ENCODE data around the gene THSD4. TPM values are rescaled to one million over a fixed set of nuclear protein-coding genes. Genes with fewer than 3 reads are reported as not detected.
A peak's percentile ranks its signal among the peaks of the same experiment; 100 is the strongest.

Gene THSD4
- total and polyA plus RNA-seq, 2 donors (not counting 1 experiment from before 2014, with no cell fraction given): 43.1 to 95.5 TPM

GRCh38 chr15:71798641-71799040, 683.4 kb downstream of the THSD4 start:
- Histone ChIP-seq H3K27ac (ENCODE audit: insufficient read depth, low read length) (no peak overlapping the region), H3K9ac (ENCODE audit: insufficient read depth, low read length) (no peak overlapping the region), H3K27me3 (ENCODE audit: control insufficient read depth, insufficient read depth, low read length) (no peaks in the 10 kb centered on the region), H3K4me2 (ENCODE audit: extremely low read depth, insufficient read depth, low read length) (no peak overlapping the region), H3K9me3 (ENCODE audit: control insufficient read depth, insufficient read depth, low read depth, low read length) (no peaks in the 10 kb centered on the region), H3K36me3 (ENCODE audit: control insufficient read depth, insufficient read depth, low read length) (no peaks in the 10 kb centered on the region), H3K79me2 (ENCODE audit: control insufficient read depth, insufficient read depth, low read length) (no peaks in the 10 kb centered on the region), H4K20me1 (ENCODE audit: control insufficient read depth, extremely low read depth, insufficient read depth, low read length) (no peaks in the 10 kb centered on the region), H3K4me1 (ENCODE audit: control insufficient read depth, extremely low read depth, insufficient read depth, low read length) (peaks cover 4% of the 10 kb centered on the region), H3K4me3 (replicated peaks in 1 of 4; ENCODE audit: control extremely low read depth in 1 of 4, insufficient read depth in 1 of 4, low read depth in 3 of 4, low read length in 4 of 4) (no peak overlapping the region), H2AFZ (ENCODE audit: low read length) (no peak overlapping the region)
- no peak for DNase-seq (ENCODE audit: low read depth in 2 of 2)
- TF ChIP-seq CTCF (conservative IDR thresholded peaks at IDR 0.05 in 1 of 2, IDR thresholded peaks at IDR 0.05 in 1 of 2; ENCODE audit: low read depth in 1 of 2, low read length in 2 of 2) (no peak), EZH2 (IDR thresholded peaks at IDR 0.05; ENCODE audit: low read length, missing control alignments) (no peak)

- TF ChIP-seq EZH2 (IDR thresholded peaks at IDR 0.05; ENCODE audit: low read length, missing control alignments) (no peak), CTCF (conservative IDR thresholded peaks at IDR 0.05 in 1 of 2, IDR thresholded peaks at IDR 0.05 in 1 of 2; ENCODE audit: low read depth in 1 of 2, low read length in 2 of 2) (no peak)
Observed at GRCh38 chr15:71800190-71800589, 684.9 kb downstream of the THSD4 start.

GRCh38 chr15:71800835-71801745, 685.8 kb downstream of the THSD4 start:
- no peaks in the 10 kb centered on the region for H3K9me3 ChIP-seq (ENCODE audit: control insufficient read depth, insufficient read depth, low read depth, low read length)
- H3K79me2 ChIP-seq (ENCODE audit: control insufficient read depth, insufficient read depth, low read length): no peaks in the 10 kb centered on the region
- H3K4me2 ChIP-seq (ENCODE audit: extremely low read depth, insufficient read depth, low read length): peak overlapping the region; percentile 20
- H3K9ac ChIP-seq (ENCODE audit: insufficient read depth, low read length): no peak overlapping the region
- no peaks in the 10 kb centered on the region for H4K20me1 ChIP-seq (ENCODE audit: control insufficient read depth, extremely low read depth, insufficient read depth, low read length)
- peaks cover 4% of the 10 kb centered on the region for H3K4me1 ChIP-seq (ENCODE audit: control insufficient read depth, extremely low read depth, insufficient read depth, low read length)
- no peak overlapping the region for H2AFZ ChIP-seq (ENCODE audit: low read length)
- no peaks in the 10 kb centered on the region for H3K27me3 ChIP-seq (ENCODE audit: control insufficient read depth, insufficient read depth, low read length)
- DNase-seq (ENCODE audit: low read depth in 2 of 2): peak; percentile 72 to 93
- peak overlapping the region in 1 of 4 experiments; percentile 3 for H3K4me3 ChIP-seq (replicated peaks in 1 of 4; ENCODE audit: control extremely low read depth in 1 of 4, insufficient read depth in 1 of 4, low read depth in 3 of 4, low read length in 4 of 4)
- TF ChIP-seq EZH2 (IDR thresholded peaks at IDR 0.05; ENCODE audit: low read length, missing control alignments) (no peak), CTCF (conservative IDR thresholded peaks at IDR 0.05 in 1 of 2, IDR thresholded peaks at IDR 0.05 in 1 of 2; ENCODE audit: low read depth in 1 of 2, low read length in 2 of 2) (peak; percentile 86 to 91)
- no peaks in the 10 kb centered on the region for H3K36me3 ChIP-seq (ENCODE audit: control insufficient read depth, insufficient read depth, low read length)
- peak overlapping the region; percentile 58 for H3K27ac ChIP-seq (ENCODE audit: insufficient read depth, low read length)

More at GRCh38 chr15:71800190-71800589, 684.9 kb downstream of the THSD4 start:
- Histone ChIP-seq H3K79me2 (ENCODE audit: control insufficient read depth, insufficient read depth, low read length) (no peaks in the 10 kb centered on the region), H3K4me2 (ENCODE audit: extremely low read depth, insufficient read depth, low read length) (no peak overlapping the region), H3K36me3 (ENCODE audit: control insufficient read depth, insufficient read depth, low read length) (no peaks in the 10 kb centered on the region), H3K4me3 (replicated peaks in 1 of 4; ENCODE audit: control extremely low read depth in 1 of 4, insufficient read depth in 1 of 4, low read depth in 3 of 4, low read length in 4 of 4) (no peak overlapping the region), H4K20me1 (ENCODE audit: control insufficient read depth, extremely low read depth, insufficient read depth, low read length) (no peaks in the 10 kb centered on the region), H2AFZ (ENCODE audit: low read length) (no peak overlapping the region), H3K9me3 (ENCODE audit: control insufficient read depth, insufficient read depth, low read depth, low read length) (no peaks in the 10 kb centered on the region), H3K4me1 (ENCODE audit: control insufficient read depth, extremely low read depth, insufficient read depth, low read length) (peaks cover 4% of the 10 kb centered on the region), H3K27ac (ENCODE audit: insufficient read depth, low read length) (peak overlapping the region; percentile 58), H3K27me3 (ENCODE audit: control insufficient read depth, insufficient read depth, low read length) (no peaks in the 10 kb centered on the region), H3K9ac (ENCODE audit: insufficient read depth, low read length) (no peak overlapping the region)
- peak in 1 of 2 donors; percentile 14 for DNase-seq (ENCODE audit: low read depth in 2 of 2)

Data from fibroblast of lung (primary cell).